NCI-H510A treated with DMSO at 0.1 percent for 48 hours (cell line): ENCODE data around the gene PRC1.
"Not testable (repeated sequence)": the region's sequence is repeated elsewhere in the genome, so short reads cannot be mapped to it uniquely, and the experiment has no call there.

ENCODE experiments used
- DNase-seq: peaks from one replicate; lab custom pipeline; 2025; lab: John Stamatoyannopoulos, UW

PRC1 gene, protein sequence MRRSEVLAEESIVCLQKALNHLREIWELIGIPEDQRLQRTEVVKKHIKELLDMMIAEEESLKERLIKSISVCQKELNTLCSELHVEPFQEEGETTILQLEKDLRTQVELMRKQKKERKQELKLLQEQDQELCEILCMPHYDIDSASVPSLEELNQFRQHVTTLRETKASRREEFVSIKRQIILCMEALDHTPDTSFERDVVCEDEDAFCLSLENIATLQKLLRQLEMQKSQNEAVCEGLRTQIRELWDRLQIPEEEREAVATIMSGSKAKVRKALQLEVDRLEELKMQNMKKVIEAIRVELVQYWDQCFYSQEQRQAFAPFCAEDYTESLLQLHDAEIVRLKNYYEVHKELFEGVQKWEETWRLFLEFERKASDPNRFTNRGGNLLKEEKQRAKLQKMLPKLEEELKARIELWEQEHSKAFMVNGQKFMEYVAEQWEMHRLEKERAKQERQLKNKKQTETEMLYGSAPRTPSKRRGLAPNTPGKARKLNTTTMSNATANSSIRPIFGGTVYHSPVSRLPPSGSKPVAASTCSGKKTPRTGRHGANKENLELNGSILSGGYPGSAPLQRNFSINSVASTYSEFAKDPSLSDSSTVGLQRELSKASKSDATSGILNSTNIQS

DNA sequence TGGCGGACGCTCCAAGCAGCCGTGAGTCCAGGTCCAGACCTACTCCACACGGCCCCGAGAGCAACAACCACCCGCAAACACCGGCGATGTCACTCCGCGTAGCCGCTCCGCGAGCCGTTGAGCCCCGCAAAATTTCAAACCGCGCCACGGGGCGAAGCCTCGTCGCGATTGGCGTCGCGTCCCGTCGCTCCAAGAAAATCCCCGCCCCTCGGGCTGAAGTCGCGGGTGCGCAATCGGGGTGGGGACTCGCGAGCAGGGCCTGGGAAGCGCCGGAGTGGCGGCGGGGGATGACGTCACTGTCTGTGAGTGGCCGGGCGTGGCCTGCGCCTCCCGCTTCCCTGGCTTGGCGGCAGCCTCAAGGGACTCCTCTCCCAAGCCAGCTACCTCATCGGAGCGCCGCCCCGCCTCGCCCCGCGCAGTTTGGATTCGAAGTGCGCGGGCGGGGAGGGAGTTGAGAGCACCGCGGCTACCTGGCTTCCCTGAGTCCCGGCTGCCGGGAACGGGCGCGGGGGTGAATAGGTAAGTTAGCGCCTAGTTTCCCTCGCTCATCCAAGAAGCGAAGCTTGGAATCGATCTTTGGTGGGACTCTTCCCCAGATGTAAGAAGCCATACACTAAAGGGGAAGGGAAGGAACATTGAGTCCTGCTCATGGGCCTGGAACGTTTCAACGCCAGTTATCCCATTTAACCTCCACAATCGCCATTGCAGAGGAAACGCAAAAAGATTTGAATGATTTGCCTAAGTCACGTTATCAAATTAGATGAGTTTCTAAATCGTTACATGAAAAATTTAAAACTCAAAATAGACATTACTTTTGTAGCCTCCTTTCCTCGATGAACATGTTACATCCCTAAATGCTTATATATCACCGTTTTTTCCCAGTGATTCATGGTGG is at the start of gene PRC1:
Gene PRC1, minus strand, starts transcription at position 119 of the 895 bp plus-strand sequence. Its CDS starts 118 bp downstream, at position 1.
- DNase-seq, result peak; percentile 90

DNA sequence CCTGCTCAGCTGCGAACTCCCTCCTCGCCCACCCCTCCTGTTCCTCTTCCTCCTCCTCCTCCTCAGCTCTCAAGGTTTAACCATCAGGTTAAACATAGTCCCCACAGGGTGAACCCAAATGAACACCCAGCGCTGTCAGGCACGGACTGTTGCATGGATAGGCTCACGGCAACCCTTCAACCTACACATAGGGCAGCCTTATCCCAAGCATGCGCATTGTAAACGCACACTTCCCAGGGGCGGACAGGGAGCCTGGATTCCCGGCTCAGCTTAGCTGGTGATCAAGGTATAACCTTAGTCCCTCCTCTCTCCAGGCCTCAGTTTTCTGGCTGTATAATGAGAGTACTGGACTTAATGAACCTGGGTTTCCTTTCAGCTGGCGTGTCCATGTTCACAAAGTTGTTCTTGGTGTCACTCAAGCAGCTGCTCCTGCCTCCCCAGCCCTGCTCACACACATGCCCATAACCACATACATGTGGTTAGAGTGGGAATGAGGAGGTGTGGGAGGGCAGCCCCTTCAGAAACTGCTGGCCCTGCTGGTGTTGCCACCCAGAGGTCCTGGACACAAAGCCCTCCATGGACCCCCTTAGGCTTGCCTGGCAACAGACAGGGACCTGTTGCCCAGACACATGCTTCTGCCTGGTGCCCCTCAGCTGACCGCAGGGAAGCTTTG is 49.0 kb upstream of the PRC1 start:
- DNase-seq, result no peak

DNA sequence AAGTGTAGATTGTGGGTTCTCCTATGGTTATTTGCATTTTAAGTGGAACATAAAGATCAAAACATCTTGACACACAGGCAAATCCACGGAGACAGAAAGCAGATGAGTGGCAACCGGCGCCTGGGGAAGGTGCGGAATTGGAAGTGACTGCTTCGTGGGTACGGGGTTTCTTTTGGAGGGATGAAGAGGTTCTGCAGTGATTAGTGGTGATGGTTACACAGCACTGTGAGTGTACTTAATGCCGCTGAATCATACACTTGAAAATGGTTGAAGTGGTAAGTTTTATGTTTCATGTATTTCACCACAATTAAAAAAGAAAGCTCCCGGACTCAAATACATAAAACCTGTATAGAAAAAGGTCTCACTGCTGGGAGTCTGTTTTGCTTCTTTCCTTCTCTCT is 46.5 kb upstream of the PRC1 start:
- peak; percentile 14 for DNase-seq

DNA sequence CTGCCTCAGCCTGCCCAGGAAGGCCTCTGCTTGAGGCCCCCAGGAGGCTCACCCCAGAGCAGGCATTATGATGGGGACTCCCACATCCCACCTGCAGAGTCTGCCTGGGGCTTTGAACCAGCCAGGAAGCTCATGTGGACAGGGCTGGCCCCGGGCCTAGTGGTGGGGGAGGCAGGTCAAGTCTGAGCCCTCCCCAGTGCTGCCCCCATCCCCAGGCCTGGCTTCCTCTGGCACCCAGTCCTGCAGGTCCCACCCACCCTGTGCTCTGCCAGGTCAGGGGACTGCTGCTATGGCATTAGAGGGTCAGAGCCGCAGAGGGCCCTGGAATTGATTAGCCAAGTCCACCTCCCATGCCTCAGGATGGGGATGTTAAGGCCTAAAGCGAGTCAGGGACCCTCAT is 45.7 kb upstream of the PRC1 start:
- DNase-seq, result no peak

DNA sequence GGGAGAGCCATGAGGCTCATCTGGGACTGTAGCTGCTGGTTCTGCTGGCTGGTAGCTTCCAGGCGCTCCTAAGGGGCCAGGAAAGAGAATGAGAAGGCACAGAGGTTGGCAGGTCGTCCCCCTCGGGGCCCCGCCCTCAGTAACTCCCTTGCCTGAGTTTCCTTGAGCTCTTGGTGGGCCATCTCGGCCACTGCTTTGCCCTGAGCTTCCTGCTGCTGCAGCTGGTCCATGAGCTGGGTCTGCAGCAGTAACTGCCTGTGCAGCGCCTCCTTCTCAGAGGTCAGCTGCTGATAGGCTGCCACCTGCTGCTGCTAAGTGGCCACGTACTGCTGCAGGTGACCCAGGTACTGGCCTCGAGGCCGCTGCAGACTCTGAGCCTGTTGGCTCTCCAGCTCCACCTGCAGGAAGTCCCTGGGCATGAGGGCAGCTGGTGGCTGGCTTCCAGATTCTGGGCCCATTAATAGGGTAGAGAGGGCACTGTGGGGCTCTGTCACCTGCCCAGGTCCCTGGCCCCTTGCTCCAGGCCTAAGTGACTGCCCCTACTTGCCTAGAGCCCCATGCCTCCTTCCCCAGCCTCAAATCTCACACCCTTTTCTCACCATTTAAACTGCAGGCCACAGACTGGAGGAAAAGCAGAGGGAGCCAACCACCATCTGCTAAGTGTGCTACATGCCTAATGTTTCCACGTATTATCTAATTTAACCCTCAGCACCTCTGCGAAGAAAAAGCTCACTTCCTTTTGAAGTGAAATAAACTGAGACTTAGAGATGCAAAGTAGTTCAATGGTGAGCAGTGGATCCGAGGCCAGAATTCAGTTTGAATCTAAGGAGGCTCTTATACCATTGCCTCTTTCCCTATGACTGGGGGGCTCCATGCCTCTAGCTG is 38.8 kb upstream of the PRC1 start:
- peak; percentile 73 for DNase-seq

DNA sequence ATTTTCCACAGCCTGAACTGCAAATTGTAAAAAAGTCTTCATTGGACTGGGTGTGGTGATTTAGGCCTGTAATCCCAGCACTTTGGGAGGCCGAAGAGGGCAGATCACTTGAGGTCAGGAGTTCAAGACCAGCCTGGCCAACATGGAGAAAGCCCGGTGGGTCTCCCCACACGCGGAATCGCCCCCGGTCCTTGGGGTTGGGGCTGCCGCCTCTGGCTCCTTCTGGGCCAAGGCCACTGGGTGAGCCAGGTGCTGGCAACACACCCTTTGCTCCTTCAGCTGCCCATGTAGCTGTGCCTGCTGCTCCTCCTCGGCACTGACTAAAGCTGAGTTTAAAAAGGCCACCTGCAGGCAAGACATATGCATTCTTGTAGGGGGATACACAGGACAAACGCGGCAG is 37.5 kb upstream of the PRC1 start:
- no peak for DNase-seq

DNA sequence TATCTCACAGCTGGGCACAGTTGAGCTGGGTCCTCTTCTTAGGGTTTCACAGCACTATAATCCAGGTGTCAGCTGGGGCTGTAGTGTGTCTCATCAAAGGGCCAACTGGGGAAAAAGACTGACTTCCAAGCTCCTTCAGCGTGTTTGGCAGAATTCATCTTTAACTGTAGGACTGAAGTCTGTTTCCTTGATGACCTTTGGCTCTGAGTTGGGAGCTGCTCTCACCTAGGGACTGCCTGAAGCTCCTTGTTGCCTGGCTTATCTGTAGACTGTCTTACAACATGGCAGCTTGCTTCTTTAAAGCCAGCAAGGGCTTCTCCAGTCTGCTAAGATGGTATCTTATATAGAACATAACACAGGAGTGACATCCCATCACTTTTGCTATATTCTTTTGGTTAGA is 33.3 kb upstream of the PRC1 start:
- no peak for DNase-seq

DNA sequence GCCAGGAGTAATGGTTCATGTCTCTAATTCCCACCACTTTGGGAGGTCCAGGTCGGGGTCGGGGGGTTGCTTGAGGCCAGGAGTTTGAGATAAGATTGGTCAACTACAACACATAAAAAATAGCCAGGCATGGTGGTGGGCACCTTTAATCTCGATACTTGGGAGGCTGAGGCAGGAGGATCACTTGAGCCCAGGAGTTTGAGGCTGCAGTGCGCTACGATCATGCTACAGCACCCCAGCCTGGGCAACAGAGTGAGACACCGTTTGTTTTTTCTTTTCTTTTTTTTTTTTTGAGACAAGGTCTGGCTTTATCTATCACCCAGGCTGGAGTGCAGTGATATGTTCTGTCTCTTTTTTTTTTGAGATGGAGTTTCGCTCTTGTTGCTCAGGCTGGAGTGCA is 29.4 kb upstream of the PRC1 start:
- DNase-seq, result no peak

DNA sequence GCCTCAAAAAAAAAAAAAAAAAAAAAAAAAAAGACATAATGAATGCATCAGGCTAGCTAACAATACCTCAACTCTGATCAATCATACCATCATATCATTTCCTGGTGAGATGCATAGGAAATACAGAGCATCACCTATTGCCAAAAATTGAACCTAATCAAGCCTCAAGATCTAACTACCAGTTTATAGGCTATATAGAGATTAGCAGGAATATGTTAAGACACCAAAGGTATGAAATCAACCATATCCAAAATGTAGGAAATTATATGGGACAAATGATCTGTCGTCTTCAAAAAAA is 28.4 kb upstream of the PRC1 start:
- no peak for DNase-seq

DNA sequence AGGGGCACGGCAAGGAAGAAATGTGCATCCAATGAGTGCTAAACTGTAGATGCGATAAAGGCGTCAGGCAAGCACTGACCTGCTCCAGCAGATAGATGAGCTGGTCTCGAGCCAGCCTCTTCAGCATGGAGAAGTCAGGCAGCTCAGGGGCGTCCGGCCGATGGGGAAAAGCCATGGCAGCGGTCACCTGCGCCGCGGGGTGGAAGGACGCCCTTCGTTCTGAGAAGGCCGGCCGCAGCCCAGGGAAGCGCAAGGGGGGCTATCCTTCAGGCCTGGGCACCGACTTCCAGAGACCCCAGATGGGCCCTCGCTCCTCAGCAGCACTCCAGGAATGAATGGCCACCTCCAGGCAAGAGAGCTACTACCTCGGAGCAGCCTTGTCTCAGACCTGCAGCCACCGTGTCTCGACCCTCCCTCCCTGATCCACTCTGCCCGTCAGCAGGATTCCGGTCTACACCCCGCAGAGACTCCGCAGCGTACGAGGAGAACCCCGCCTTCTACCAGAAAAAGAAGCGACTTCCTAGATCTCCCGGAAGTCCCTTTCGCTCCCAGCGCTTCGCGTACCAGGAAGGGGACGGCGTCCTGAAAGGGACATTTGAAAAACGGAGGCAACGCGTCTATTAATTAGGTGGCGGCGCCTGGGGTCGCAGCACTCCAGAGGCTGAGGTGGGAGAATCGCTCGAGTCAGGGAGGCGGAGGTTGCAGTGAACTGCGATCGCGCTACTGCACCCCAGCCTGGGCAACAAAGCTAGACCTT is 27.9 kb upstream of the PRC1 start, which contains the start of gene VPS33B:
Gene VPS33B, minus strand, starts transcription at position 520 of the 757 bp plus-strand sequence. Its CDS starts 345 bp downstream, at position 175.
- DNase-seq, result peak; percentile 66

DNA sequence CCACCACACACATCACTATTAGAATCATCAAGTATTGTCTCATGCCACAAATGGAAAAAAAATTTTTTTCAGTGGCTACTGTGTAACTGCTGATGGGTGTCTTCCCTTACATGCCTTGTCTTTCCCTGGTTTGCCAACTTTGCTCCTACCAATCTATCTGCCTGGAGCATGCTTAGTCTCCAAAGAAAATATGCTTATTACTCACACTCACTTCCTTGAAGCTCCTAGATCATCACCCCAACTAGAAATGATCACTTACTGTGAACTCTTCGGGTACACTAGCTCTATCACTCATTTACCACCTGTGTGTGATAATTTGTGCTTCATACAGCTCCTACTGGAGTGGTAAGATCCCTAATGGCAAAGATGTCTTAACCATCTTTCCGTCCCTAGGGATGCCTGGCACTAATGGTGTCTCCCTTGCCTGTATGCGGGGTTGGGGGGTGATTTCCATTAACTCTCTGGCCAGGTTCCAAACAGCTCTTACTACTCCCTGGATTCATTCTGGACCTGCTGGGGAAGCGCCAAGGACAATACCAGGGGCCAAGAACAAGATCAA is 27.3 kb upstream of the PRC1 start:
- no peak for DNase-seq

DNA sequence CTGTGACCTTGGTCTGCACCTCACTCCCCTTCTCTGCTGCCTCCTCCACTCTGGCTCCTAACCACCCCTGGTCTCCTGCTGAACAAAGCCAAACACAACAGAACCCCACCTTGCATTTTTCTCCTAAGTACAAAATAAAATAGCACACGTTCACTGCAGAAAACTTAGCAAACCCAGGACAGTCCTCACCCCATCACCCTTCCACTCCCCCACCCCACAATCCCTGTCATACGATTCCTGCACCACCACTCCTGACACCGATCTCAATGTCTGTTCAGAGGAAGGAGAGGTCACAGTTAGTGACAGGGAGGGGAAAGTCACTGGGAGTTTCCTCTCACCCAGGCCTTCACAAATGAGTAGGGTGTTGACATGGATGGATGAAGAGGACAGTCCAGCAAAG is 23.8 kb upstream of the PRC1 start:
- DNase-seq, result no peak

DNA sequence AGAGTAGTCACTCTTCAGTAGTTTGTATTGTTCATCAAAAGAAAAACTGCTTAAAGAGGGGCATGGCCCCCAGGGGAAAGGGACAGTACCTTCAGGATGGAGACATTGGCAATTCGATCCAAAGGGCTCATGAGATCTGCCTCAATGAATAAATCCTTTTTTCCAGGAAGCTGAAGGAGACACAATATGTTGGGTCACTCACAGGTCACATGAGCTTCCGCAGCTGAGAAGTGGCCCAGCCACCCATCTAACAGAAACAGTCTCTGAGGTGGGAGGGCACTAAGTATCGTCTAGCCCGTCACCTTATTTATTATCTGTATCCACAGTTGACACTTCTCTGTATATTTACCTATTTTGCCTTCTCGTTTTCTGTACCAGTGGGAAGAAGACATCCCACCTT is 23.4 kb upstream of the PRC1 start:
- no peak for DNase-seq

DNA sequence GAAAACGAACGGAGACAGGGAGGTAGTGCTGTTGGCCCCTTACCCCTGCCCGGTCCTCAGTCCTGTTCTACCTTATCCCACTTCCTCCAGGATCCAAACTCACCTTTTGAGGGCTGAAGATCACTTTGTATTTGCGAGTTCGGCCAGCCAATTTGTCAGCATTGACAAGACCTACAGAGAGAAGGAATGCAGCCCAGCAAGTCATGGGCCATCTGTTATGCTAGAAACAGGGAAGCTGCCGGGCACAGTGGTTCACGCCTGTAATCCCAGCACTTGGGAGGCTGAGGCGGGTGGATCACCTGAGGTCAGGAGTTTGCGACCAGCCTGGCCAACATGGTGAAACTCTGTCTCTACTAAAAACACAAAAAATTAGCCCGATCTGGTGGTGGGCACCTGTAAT is 19.4 kb upstream of the PRC1 start:
- not testable (repeated sequence) for DNase-seq

DNA sequence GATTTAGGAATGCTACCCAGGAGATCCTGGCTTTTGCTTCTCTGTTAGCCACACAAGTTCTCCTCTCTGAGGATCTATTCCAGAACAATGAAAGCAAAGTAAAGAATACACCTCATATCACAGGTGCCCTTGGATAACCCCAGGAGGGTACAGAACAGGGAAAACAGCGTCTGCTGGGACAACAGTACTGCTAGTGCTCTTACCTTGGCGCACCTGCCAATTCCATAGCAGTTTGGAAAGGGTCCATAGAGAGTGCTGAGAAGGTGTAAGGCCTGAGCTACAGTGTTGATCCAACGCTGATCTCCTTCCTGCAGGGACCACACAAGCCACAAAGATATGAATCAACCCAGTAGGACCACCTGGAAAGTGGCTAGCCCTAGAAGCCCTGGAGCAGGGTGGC is 12.9 kb upstream of the PRC1 start:
- DNase-seq, result no peak

DNA sequence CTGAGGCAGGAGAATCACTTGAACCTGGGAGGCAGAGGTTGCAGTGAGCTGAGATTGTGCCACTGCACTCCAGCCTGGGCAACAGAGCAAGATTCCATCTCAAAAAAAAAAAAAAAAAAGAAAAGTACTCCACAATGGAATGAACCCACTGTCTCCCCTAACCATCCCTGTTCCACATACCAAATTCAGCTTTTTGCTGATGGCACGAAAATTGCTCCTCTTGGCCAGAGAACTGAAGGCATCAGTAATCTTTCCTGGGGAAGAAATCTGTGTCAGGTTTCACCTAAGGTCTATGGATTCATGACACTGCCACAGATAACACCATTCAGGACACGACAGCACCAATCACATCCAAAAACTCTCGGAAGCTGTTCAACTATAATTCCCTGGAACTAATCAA is 6.9 kb upstream of the PRC1 start:
- no peak for DNase-seq

DNA sequence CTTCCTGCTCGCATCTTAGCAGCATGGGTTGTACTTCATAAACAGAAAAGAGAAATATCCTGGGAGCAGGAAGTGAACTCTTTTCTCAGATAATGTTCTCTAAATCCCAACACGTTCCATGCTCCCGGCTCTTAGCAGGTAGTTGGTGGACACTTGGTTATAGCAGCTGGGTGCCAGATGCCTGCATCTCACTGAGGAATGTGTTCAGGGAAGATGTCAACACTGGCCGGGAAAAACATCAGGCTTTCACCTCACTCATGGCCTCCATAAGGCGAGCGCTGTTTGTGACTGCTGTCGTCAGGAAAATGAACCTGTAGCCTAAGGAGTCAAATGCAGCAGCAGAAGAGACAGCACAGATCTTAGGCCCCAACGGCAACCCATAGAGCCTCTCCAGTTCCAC is 4.4 kb upstream of the PRC1 start:
- no peak for DNase-seq

DNA sequence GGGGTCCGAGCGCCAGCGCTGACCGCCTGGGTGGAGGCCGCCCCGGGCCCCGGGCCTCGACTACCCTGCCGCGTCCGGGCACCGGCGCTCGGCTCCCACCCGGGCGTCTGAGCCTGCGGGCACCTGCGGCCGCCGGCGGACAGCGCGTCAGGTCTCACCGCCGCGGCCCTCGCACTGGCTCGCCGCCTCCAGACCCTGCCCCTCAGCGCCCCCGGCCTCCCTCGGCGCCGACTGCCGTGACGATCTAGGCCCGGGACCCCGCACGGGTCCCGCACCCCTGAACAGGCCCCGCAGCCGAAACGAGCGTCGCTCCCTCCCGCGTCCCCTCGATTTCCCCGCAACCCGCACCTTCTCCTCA is 297 bp downstream of the PRC1 start:
- DNase-seq, result no peak

DNA sequence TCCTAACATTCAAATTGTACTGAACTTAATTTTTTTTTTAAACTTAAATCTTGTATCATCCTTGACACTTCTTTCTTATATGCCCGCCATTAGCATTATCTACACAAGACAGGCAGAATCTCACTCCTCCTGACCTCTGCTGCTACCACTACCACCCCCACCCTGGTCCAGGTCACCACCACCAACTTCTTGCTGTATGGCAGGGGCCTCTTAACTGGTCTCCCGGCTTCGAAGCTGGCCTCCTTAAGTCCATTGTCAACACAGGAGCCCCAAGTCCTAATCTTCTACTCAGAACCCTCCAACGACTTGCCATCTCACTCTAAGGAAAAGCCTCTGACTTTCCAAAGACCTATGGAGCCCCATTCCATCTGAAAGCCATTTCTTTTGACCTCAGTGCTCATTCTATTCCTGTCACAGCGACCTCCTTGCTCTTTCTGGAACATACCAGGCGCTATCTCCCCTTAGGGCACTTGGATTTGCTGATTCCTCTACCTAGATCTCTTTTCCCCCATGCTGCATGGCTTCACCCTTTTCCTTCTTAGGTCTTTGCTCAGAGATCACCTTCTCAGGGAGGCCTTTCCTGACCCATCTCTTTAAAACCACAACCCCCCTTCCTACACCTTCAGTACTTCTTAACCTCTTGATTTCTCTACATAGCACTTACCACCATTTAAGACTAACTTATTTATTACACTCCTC is 2.6 kb downstream of the PRC1 start:
- no peak for DNase-seq

DNA sequence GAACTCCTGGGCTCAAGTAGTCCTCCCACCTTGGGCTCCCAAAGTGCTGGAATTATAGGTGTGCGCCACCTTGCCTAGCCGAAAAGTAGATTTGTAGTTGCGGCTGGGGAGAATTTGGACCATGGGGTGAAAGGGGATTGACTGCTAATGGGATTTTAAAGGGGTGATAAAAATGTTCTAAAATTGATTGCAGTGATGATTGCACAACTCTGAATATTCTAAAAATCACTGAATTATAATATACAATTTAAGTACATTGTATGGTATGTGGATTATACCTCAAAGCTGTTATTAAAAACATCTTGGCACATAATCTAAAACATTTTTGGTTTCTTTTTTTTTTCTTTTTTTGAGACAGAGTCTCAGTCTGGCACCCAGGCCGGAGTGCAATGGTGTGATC is 3.9 kb downstream of the PRC1 start:
- no peak for DNase-seq
